KBM-7 (cell line): Measurements from ENCODE around the gene ARIH2.

Experiments used
- DNase-seq: peaks from one replicate; pipeline ENCODE4 v3.0.0-alpha.2; 2015
- in situ Hi-C: fragments of 300-500 bp; cut with MboI; formaldehyde crosslinking; loops from 2 replicates; pipeline ENCODE4 v1.14.3; 2020; ENCODE audit warnings: low sequenced_read_pairs, low pct_unique_long_range_greater_than_20kb, mixed read lengths

Gene ARIH2

GRCh38 chr3:49013738-49014660 lies 95.4 kb downstream of the ARIH2 start:
- peak; percentile 64 for DNase-seq
- in situ Hi-C loops = no loop called here

GRCh38 chr3:49015072-49015471 lies 96.4 kb downstream of the ARIH2 start:
- DNase-seq = no peak
- in situ Hi-C loops = no loop called here

GRCh38 chr3:49015765-49016164 lies 97.1 kb downstream of the ARIH2 start:
- no peak for DNase-seq
- in situ Hi-C loops = no loop called here

- in situ Hi-C loops = no loop called here
- DNase-seq = no peak
These were observed 98.0 kb downstream of the ARIH2 start for GRCh38 chr3:49016414-49017228.

GRCh38 chr3:49017229-49017970 lies 98.8 kb downstream of the ARIH2 start:
- DNase-seq = no peak
- in situ Hi-C loops = no loop called here

GRCh38 chr3:49017971-49018706 lies 99.5 kb downstream of the ARIH2 start, which contains the start of gene DALRD3:
DALRD3 (minus strand) TSS chr3:49018580; CDS start chr3:49018564, 16 bp downstream.
- in situ Hi-C loops = no loop called here
- DNase-seq = peak; percentile 81

GRCh38 chr3:49018707-49019006 lies 100.0 kb downstream of the ARIH2 start:
- no peak for DNase-seq
- in situ Hi-C loops = no loop called here

- in situ Hi-C loops = no loop called here
- DNase-seq = no peak
These were observed 101.3 kb downstream of the ARIH2 start for GRCh38 chr3:49019941-49020329.

GRCh38 chr3:49020330-49021212 lies 101.9 kb downstream of the ARIH2 start:
- DNase-seq = peak; percentile 69
- in situ Hi-C loops = no loop called here

- in situ Hi-C loops = no loop called here
- peak; percentile 99 for DNase-seq
These were observed 102.7 kb downstream of the ARIH2 start for GRCh38 chr3:49021213-49021812.

GRCh38 chr3:49021813-49022687 lies 103.4 kb downstream of the ARIH2 start, which contains the start of gene NDUFAF3:
NDUFAF3 (plus strand) TSS chr3:49022121; CDS start chr3:49022145, 24 bp downstream.
- DNase-seq = peak; percentile 89
- in situ Hi-C loops = no loop called here

- DNase-seq = peak; percentile 44
- in situ Hi-C loops = no loop called here
These were observed 104.1 kb downstream of the ARIH2 start for GRCh38 chr3:49022688-49023171.

- DNase-seq = no peak
- in situ Hi-C loops = no loop called here
These were observed 105.1 kb downstream of the ARIH2 start for GRCh38 chr3:49023775-49024174.

- no peak for DNase-seq
- in situ Hi-C loops = no loop called here
These were observed 105.8 kb downstream of the ARIH2 start for GRCh38 chr3:49024449-49024848.

GRCh38 chr3:49025005-49025792 lies 106.6 kb downstream of the ARIH2 start:
- in situ Hi-C loops = no loop called here
- peak; percentile 67 for DNase-seq
